Measurements from ENCODE around the gene HSD17B12.

DNA sequence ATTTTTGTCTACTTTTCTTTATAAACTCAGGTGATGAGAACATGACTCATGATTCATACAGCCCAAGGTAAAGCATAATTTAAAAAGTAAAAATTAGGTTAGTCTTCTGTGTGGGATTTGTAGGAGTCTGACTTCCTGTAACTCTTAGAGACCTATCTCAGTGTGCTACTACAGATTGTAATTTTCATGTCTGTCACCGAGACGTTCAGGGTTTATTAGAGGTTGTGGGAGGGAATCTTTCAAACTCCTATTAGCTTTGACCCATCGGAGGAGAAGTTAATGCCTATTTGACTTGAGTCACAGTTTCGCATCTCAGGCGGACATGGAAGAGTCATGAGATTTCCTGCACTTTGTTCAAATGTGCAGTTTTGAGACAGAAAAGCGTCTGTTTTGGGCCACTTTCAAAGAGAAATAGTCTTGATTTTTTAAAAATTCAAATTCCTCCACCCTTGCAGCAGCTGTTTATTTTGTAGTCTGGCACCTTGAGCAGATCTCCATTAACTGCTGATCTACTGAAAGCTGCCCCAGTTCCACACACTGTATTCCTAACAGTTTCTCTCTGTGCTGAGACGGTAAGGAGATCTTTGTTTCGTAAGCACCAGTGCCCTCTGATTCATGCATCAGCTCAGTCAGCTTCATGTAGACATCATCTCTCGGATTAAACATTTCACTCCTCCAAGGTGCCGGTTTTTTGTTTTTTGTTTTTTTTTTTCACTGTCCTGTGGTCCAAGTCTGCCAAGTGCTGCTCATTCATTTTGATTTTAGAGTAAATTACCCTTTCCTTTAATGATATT, 224.4 kb downstream of the HSD17B12 start:
- no peak for TF ChIP-seq CTCF (IDR thresholded peaks at IDR 0.05)
- no peak for TF ChIP-seq SIN3A (IDR thresholded peaks at IDR 0.05; ENCODE audit: borderline replicate concordance, insufficient read depth, low read depth, low read length)
- no peak for TF ChIP-seq POLR2AphosphoS5 (IDR thresholded peaks at IDR 0.05; ENCODE audit: low read depth, low read length)
- TF ChIP-seq TCF7L2 (IDR thresholded peaks at IDR 0.05; ENCODE audit: low read depth, low read length): no peak

Data from Panc1 (cell line).